Glutamatergic neuron (in vitro differentiated cells): ENCODE data around the gene WNT5A. TPM values are rescaled to one million over a fixed set of nuclear protein-coding genes. Genes with fewer than 3 reads are reported as not detected.

Experiments
- DNase-seq: peaks from one replicate; pipeline ENCODE4 v3.0.0; 2022
- H3K27ac Mint-ChIP-seq: one replicate; pipeline ENCODE4 v1.8.0; 2020; ENCODE audit warnings: mild to moderate bottlenecking, mixed read lengths, inconsistent platforms; ENCODE audit not compliant: unreplicated experiment
- H3K27me3 Mint-ChIP-seq: one replicate; pipeline ENCODE4 v1.8.0; 2020; ENCODE audit warnings: mild to moderate bottlenecking, moderate library complexity, mixed read lengths, inconsistent platforms; ENCODE audit not compliant: unreplicated experiment
- H3K36me3 Mint-ChIP-seq: one replicate; pipeline ENCODE4 v1.8.0; 2020; ENCODE audit warnings: mild to moderate bottlenecking, mixed read lengths, inconsistent platforms; ENCODE audit not compliant: unreplicated experiment
- H3K4me1 Mint-ChIP-seq: one replicate; pipeline ENCODE4 v1.8.0; 2020; ENCODE audit warnings: mild to moderate bottlenecking, low read depth, mixed read lengths, inconsistent platforms; ENCODE audit not compliant: unreplicated experiment
- H3K4me3 Mint-ChIP-seq: one replicate; pipeline ENCODE4 v1.8.0; 2020; ENCODE audit warnings: mild to moderate bottlenecking, mixed read lengths, inconsistent platforms; ENCODE audit not compliant: unreplicated experiment
- H3K9me3 Mint-ChIP-seq: one replicate; pipeline ENCODE4 v1.8.0; 2020; ENCODE audit warnings: mild to moderate bottlenecking, moderate library complexity, mixed read lengths, inconsistent platforms; ENCODE audit not compliant: unreplicated experiment
- total RNA-seq: library from RNA; stranded (reverse); fragmentation: NEBNext Ultra II Directional; extraction: Animal tissue kit (Norgen Biotek cat#: 25700); gene quantifications from one replicate; pipeline ENCODE4 v1.2.1, GENCODE V29; 2021; ENCODE audit not compliant: unreplicated experiment
- TF ChIP-seq, protein P1 (sequence below): fragments of 200-600 bp; sonication (generic); IDR thresholded peaks from one replicate; pipeline ENCODE4 v1.5.0; 2021; ENCODE audit not compliant: partially characterized antibody, unreplicated experiment

WNT5A gene
- total RNA-seq, 1 donor from 2014 or later = 0.76 TPM

GRCh38 chr3:55483196-55484095 lies 3.7 kb downstream of the WNT5A start:
- peaks cover 32% of the 10 kb centered on the region for H3K4me1 Mint-ChIP-seq
- DNase-seq = peak; percentile 21
- no peak overlapping the region for H3K27ac Mint-ChIP-seq
- TF ChIP-seq, protein P1, sequence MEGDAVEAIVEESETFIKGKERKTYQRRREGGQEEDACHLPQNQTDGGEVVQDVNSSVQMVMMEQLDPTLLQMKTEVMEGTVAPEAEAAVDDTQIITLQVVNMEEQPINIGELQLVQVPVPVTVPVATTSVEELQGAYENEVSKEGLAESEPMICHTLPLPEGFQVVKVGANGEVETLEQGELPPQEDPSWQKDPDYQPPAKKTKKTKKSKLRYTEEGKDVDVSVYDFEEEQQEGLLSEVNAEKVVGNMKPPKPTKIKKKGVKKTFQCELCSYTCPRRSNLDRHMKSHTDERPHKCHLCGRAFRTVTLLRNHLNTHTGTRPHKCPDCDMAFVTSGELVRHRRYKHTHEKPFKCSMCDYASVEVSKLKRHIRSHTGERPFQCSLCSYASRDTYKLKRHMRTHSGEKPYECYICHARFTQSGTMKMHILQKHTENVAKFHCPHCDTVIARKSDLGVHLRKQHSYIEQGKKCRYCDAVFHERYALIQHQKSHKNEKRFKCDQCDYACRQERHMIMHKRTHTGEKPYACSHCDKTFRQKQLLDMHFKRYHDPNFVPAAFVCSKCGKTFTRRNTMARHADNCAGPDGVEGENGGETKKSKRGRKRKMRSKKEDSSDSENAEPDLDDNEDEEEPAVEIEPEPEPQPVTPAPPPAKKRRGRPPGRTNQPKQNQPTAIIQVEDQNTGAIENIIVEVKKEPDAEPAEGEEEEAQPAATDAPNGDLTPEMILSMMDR = peak; percentile 5
- H3K9me3 Mint-ChIP-seq = peaks cover 9% of the 10 kb centered on the region
- no peaks in the 10 kb centered on the region for H3K36me3 Mint-ChIP-seq
- peaks cover 30% of the 10 kb centered on the region for H3K27me3 Mint-ChIP-seq
- peak overlapping the region; percentile 84 for H3K4me3 Mint-ChIP-seq

- H3K4me1 Mint-ChIP-seq = peaks cover 35% of the 10 kb centered on the region
- H3K27me3 Mint-ChIP-seq = peaks cover 30% of the 10 kb centered on the region
Measured at GRCh38 chr3:55482496-55483195, 4.5 kb downstream of the WNT5A start.

DNA sequence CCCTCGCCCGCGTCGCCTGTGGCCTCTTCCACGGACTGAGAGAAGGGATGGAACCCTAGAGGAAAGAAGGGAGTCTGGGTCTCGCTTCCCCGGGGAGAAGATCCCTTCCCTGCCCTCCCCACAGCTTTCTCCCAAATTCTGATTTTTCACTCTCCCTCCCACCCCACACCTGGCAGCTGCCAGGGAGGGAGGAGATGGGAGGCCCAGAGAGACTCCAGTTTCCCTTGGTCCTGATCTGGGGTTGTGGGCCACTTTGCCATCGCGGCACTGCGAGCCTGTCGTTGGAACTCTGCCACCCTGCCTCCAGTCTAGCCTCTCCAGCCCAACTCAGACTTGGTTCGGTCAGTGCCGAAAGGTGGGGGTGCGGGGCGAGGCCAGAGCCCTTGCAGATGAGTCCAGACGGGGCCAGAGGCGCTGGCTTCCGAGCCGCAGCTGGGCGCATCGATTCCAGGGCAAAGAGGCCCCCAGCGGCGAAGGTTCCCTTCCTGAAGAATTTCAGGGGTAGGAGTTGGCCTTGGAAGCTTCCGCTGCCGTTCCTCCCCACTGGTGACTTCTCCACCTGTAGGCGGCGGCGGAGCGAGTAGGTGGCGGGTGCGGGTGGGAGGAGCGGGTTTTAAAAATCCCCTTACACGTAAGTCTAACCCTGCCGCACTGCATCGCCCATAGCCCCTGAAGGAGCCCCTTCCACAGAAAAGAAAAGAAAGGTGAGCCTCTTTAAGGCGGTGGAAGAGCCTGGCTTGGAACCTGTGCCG lies 5.2 kb downstream of the WNT5A start:
- no peaks in the 10 kb centered on the region for H3K36me3 Mint-ChIP-seq
- H3K27me3 Mint-ChIP-seq = peaks cover 28% of the 10 kb centered on the region
- TF ChIP-seq, protein P1 = no peak
- DNase-seq = peak; percentile 68
- no peak overlapping the region for H3K27ac Mint-ChIP-seq
- H3K4me3 Mint-ChIP-seq = peak overlapping the region; percentile 75
- peaks cover 39% of the 10 kb centered on the region for H3K4me1 Mint-ChIP-seq
- H3K9me3 Mint-ChIP-seq = peaks cover 11% of the 10 kb centered on the region

More at GRCh38 chr3:55482496-55483195, 4.5 kb downstream of the WNT5A start:
- TF ChIP-seq, protein P1 = no peak
- H3K9me3 Mint-ChIP-seq = peaks cover 9% of the 10 kb centered on the region
- no peaks in the 10 kb centered on the region for H3K36me3 Mint-ChIP-seq
- no peak overlapping the region for H3K27ac Mint-ChIP-seq
- peak overlapping the region; percentile 84 for H3K4me3 Mint-ChIP-seq
- peak; percentile 34 for DNase-seq

DNA sequence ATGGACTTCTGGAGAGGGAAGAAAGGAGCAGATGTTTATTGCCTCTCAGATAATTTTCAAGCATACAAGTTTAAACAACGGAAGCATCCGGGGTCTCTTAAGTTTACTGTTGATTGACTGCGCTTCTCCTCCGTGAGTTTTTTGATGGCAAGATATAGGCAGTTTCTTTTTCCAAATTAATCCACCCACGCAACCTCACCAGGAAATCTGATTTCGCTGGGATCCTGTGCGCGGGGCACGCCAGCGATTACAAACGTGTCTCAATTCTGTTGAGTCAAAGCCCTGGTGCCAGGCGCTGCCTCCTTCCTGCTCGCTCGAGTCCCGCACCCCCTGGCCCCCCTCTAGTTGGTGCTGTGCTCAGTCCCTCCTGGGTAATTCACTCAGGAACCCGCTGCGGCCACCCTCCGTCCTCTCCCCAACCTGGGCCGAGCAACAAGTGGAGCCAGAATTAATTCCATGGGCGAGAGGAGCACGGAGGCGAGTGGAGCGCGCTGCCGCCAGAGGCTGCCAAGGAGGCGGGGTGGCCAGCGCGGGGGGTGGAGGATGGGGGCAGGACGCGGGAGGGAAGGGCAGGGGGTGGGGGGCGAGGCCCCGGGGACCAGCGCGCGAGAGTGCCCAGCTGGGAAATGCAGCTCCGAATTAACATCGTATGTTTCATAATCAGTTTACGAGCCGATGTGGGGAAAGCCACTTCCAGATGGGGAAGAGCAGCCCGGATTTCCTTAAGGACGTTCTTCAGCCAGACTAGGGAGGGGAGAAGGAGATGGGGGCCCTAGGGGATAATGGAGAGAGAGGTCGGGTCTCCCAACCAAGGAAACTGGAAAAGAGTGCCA lies 6.0 kb downstream of the WNT5A start:
- peak overlapping the region; percentile 81 for H3K4me3 Mint-ChIP-seq
- H3K4me1 Mint-ChIP-seq = peaks cover 35% of the 10 kb centered on the region
- TF ChIP-seq, protein P1 = no peak
- H3K27ac Mint-ChIP-seq = no peak overlapping the region
- H3K9me3 Mint-ChIP-seq = peaks cover 11% of the 10 kb centered on the region
- peak; percentile 48 for DNase-seq
- peaks cover 25% of the 10 kb centered on the region for H3K27me3 Mint-ChIP-seq
- no peaks in the 10 kb centered on the region for H3K36me3 Mint-ChIP-seq
